WI38 (cell line): ENCODE measurements around the gene ERFE.

Experiments
- H3K4me3 ChIP-seq: 2 replicates; pipeline ENCODE4 v1.5.1; 2011; ENCODE audit warnings: low read depth, mild to moderate bottlenecking, control low read depth, low read length
- TF ChIP-seq, protein P1 (sequence below): IDR thresholded peaks from 2 replicates; pipeline ENCODE4 v1.5.1; 2012; ENCODE audit warnings: low read depth, mild to moderate bottlenecking, control low read depth, low read length

The ERFE gene

DNA sequence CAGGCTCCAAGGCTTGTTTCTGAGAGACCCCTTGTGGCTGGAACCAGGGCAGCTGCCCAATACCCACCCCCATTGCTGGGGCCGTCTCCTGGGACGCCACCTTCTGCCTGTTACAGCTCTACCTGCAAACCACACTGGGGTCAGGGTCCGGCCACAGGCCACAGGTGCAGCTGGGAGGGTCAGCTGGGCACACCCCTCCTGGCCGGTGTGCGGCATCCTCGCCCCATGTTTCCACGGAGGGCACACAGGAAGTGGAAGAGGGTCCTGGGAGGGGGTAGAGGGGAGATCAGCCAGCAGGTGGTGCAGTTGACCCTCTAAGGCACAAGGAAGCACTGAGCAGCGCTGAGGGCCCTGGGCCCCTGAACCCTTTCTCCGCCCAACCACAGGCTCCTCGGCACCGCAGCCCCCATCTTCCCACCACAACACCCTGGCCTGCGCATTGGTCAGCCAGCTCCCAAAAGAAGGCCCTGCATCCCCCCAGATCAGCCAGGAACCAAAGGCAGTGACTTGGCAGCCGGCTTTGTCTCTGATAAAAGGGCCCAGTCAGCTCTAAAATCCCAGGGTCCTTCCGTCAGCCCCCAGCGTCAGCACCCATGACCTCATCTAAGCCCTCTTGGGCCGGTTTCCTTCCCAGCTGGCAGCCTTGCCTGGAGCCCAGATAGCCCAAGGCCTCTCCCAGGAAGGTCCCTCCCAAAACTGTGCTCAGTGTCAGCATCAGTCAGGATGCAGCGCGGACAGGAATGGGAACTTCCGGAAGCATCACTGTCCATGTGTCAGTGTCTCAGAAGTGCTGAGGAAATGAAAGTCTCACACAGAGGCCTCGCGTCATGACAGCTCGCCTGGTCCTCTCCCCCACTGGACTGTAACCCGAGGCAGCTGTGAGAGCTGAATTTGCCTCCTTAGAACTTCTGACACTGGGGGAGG lies 1.7 kb downstream of the ERFE start:
- H3K4me3 ChIP-seq, result no peak overlapping the region
- TF ChIP-seq, protein P1, sequence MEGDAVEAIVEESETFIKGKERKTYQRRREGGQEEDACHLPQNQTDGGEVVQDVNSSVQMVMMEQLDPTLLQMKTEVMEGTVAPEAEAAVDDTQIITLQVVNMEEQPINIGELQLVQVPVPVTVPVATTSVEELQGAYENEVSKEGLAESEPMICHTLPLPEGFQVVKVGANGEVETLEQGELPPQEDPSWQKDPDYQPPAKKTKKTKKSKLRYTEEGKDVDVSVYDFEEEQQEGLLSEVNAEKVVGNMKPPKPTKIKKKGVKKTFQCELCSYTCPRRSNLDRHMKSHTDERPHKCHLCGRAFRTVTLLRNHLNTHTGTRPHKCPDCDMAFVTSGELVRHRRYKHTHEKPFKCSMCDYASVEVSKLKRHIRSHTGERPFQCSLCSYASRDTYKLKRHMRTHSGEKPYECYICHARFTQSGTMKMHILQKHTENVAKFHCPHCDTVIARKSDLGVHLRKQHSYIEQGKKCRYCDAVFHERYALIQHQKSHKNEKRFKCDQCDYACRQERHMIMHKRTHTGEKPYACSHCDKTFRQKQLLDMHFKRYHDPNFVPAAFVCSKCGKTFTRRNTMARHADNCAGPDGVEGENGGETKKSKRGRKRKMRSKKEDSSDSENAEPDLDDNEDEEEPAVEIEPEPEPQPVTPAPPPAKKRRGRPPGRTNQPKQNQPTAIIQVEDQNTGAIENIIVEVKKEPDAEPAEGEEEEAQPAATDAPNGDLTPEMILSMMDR, result peak; percentile 31

DNA sequence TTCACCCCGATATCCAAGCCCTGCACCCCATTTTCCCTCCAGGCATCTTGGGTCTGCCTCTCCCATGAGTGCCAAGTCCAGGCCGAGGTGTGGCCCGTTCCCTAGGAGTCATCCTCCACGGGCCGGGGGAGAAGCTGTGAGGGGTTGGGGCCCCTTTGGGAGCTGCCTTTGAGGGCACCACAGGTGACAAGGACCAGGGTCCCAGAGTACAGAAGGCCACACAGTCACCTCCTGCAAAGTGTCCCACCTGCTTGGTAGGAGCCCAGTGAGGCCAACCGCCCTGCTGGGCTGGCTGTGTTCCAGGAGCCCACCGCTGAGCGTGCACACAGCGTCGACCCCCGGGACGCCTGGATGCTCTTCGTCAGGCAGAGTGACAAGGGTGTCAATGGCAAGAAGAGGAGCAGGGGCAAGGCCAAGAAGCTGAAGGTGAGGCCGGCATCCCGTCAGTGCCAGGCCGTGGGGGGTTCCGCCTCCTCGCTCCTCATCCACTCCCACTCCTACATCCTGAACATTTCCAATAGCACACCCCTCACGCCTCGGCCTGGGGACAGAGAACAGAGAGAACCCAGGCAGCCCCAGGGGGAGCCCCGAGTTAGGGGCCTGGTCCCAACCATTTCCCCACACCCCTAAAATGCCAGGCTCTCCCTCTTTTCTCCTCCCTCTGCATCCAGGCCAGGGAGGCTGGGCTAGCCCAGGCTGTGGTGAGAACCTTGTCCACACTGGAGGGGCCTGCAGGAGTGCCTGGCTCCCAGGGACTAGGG lies 2.7 kb downstream of the ERFE start:
- TF ChIP-seq, protein P1, result no peak
- H3K4me3 ChIP-seq, result no peak overlapping the region

- TF ChIP-seq, protein P1, result no peak
These were observed 3.6 kb downstream of the ERFE start for GRCh38 chr2:238162251-238162845.

DNA sequence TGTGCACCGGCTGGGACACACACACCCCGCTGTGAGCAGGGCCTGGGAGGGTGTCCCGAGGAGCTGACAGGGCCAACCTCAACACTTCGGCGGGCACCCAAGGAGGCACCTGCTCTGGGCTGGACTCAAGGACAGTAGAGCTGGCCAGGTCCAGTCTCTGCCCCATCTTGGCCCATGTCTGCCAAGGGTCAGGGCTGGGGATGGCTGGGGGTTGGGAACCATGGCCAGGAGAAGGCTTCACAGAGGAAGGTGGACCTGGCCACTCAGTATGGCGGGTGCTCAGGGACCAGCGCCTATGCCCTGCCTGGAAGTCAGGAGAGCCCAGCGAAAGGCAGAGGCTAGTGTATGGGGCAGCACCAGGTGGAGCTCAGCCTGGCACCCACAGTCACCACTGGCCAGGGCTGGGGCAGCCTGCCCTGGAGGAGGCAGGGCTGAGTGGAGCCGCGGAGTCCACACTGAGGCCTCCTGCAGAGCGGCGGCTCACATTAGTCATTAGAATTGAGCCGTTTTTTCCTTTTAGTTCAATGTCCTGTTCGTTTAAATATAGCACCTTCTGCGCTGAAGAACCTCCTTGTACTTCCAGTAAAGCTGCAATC lies 4.2 kb downstream of the ERFE start:
- TF ChIP-seq, protein P1, result no peak
- no peak overlapping the region for H3K4me3 ChIP-seq

More at GRCh38 chr2:238162251-238162845, 3.6 kb downstream of the ERFE start:
- no peak overlapping the region for H3K4me3 ChIP-seq

GRCh38 chr2:238163481-238164198 lies 4.9 kb downstream of the ERFE start:
- H3K4me3 ChIP-seq, result no peak overlapping the region
- TF ChIP-seq, protein P1, result no peak

DNA sequence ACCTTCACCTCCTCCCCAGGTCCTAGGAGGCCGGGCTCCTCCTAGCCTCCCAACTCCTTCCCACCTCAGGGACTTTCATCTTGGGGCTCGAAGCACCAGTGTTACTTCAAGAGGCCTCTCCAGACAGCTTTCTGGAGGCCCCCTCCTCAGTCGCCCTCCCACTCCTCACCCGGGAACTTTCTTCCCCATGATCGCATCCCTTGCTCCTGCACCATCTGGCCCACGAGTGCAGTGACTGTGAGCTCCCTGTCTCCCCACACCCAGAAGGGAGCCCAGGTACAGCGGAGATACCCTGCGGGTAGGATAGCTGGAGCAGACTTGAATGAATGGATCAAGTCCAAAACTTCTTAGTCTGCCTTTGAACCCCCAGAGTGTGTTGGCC lies 6.1 kb downstream of the ERFE start:
- TF ChIP-seq, protein P1, result no peak
- H3K4me3 ChIP-seq, result no peak overlapping the region
